H1 (cell line): ENCODE results near the gene DDOST. TPM values are rescaled to one million over a fixed set of nuclear protein-coding genes. Genes with fewer than 3 reads are reported as not detected.

ENCODE experiments used
- CTCF ChIA-PET: fragments of 300-600 bp; sonication (Branson Sonifier 250); formaldehyde crosslinking; loops from one replicate; lab custom pipeline; 2021; ENCODE audit not compliant: partially characterized antibody; lab: Charles Lee
- POLR2A ChIA-PET: fragments of 300-600 bp; sonication (Branson Sonifier 250); formaldehyde crosslinking; loops from one replicate; lab custom pipeline; 2021; ENCODE audit warnings: inconsistent platforms; ENCODE audit not compliant: partially characterized antibody; lab: Charles Lee
- DNase-seq, 2 experiments: peaks; one replicate each; pipeline versions ENCODE4 v3.0.0 to v3.0.0-alpha.2; 2010 to 2022; ENCODE audit warnings: low spot score in 2 of 2, low read depth in 1 of 2, mixed read lengths in 1 of 2
- FAIRE-seq: peaks from 2 replicates; lab custom pipeline; 2011; peaks lifted over from hg19 to GRCh38; lab: Jason Lieb, UNC
- H2AFZ ChIP-seq: 2 replicates; pipeline ENCODE4 v1.8.1; 2012; ENCODE audit warnings: low read length, inconsistent platforms
- H2AK5ac ChIP-seq: 2 replicates; pipeline ENCODE4 v1.6.1; 2013; ENCODE audit warnings: low read depth, low read length
- H2BK120ac ChIP-seq: replicated peaks from 2 replicates; pipeline ENCODE3; 2013; ENCODE audit warnings: low read depth, low read length, inconsistent platforms
- H2BK12ac ChIP-seq: 2 replicates; pipeline ENCODE4 v1.6.1; 2013; ENCODE audit warnings: low read depth, low read length
- H2BK15ac ChIP-seq: 2 replicates; pipeline ENCODE4 v1.6.1; 2013; ENCODE audit warnings: low read length
- H2BK20ac ChIP-seq: 2 replicates; pipeline ENCODE4 v1.6.1; 2013; ENCODE audit warnings: low read length
- H2BK5ac ChIP-seq: 2 replicates; pipeline ENCODE4 v1.6.1; 2013; ENCODE audit warnings: low read depth, low read length
- H3K14ac ChIP-seq: 2 replicates; pipeline ENCODE4 v1.6.1; 2013; ENCODE audit warnings: inconsistent platforms; ENCODE audit not compliant: insufficient read length
- H3K18ac ChIP-seq: 2 replicates; pipeline ENCODE4 v1.6.1; 2013; ENCODE audit warnings: low read length; ENCODE audit errors: extremely low read depth
- H3K23ac ChIP-seq: 2 replicates; pipeline ENCODE4 v1.6.1; 2013; ENCODE audit warnings: inconsistent platforms; ENCODE audit not compliant: insufficient read length
- H3K23me2 ChIP-seq: 2 replicates; pipeline ENCODE4 v1.6.1; 2013; ENCODE audit warnings: low read depth, low read length
- H3K27ac ChIP-seq: 2 replicates; pipeline ENCODE4 v1.6.1; 2011; ENCODE audit warnings: low read depth, low read length, inconsistent platforms
- H3K27me3 ChIP-seq, 4 experiments: replicated peaks in 1 of 4; 1 replicate in 1 of 4; 2 replicates in 3 of 4; pipeline versions ENCODE4 v1.6.1 to v1.8.1; 2011 to 2013; ENCODE audit warnings: low read length in 3 of 4, mild to moderate bottlenecking in 3 of 4, inconsistent platforms in 2 of 4, mixed read lengths in 2 of 4, moderate library complexity in 1 of 4; ENCODE audit not compliant: control insufficient read depth in 3 of 4, insufficient read depth in 3 of 4; ENCODE audit errors: extremely low read depth in 1 of 4
- H3K36me3 ChIP-seq, 4 experiments: 2 replicates each; pipeline versions ENCODE4 v1.6.1 to v1.8.1; 2011 to 2013; ENCODE audit warnings: mild to moderate bottlenecking in 4 of 4, low read length in 3 of 4, moderate library complexity in 2 of 4, control low read depth in 1 of 4, inconsistent platforms in 1 of 4; ENCODE audit not compliant: insufficient read depth in 4 of 4, control insufficient read depth in 2 of 4
- H3K4ac ChIP-seq: replicated peaks from 2 replicates; pipeline ENCODE3; 2013; ENCODE audit warnings: low read length, low read depth, mixed read lengths, inconsistent platforms; ENCODE audit not compliant: insufficient read length
- H3K4me1 ChIP-seq, 4 experiments: replicated peaks in 1 of 4; 1 replicate in 1 of 4; 2 replicates in 3 of 4; pipeline versions ENCODE4 v1.6.1 to v1.8.1; 2011 to 2013; ENCODE audit warnings: low read length in 3 of 4, inconsistent platforms in 2 of 4, mixed read lengths in 1 of 4; ENCODE audit not compliant: insufficient read depth in 4 of 4, control insufficient read depth in 3 of 4
- H3K4me2 ChIP-seq, 2 experiments: 2 replicates each; pipeline versions ENCODE4 v1.6.1 to v1.8.1; 2011 to 2013; ENCODE audit warnings: low read depth in 2 of 2, low read length in 2 of 2, control low read depth in 1 of 2, inconsistent platforms in 1 of 2, mild to moderate bottlenecking in 1 of 2; ENCODE audit not compliant: insufficient read depth in 1 of 2
- H3K4me3 ChIP-seq, 4 experiments: fragments of 200-600, 300-600 bp in 1 of 4; sonication (generic), shearing (Covaris generic), sonication (Bioruptor Twin) in 1 of 4; 2 replicates each; pipeline versions ENCODE4 v1.5.1 to v1.8.1; 2011 to 2016; ENCODE audit warnings: low read length in 4 of 4, low read depth in 3 of 4, control low read depth in 2 of 4, inconsistent platforms in 2 of 4, mild to moderate bottlenecking in 2 of 4, mixed read lengths in 1 of 4, moderate library complexity in 1 of 4; ENCODE audit not compliant: insufficient read depth in 2 of 4; ENCODE audit errors: extremely low read depth in 1 of 4
- H3K56ac ChIP-seq: replicated peaks from 2 replicates; pipeline ENCODE3; 2013; ENCODE audit warnings: low read depth, mild to moderate bottlenecking, mixed read lengths, low read length, inconsistent platforms; ENCODE audit not compliant: insufficient read length
- H3K79me1 ChIP-seq: 2 replicates; pipeline ENCODE4 v1.6.1; 2013; ENCODE audit warnings: low read depth, low read length, control low read depth
- H3K79me2 ChIP-seq, 2 experiments: 2 replicates each; pipeline versions ENCODE4 v1.6.1 to v1.8.1; 2012 to 2013; ENCODE audit warnings: low read length in 2 of 2, mild to moderate bottlenecking in 2 of 2, inconsistent platforms in 1 of 2; ENCODE audit not compliant: insufficient read depth in 2 of 2, control insufficient read depth in 1 of 2
- H3K9ac ChIP-seq, 4 experiments: replicated peaks in 1 of 4; 1 replicate in 1 of 4; 2 replicates in 3 of 4; pipeline versions ENCODE4 v1.6.1 to v1.8.1; 2011 to 2013; ENCODE audit warnings: low read depth in 3 of 4, low read length in 3 of 4, control low read depth in 2 of 4, mild to moderate bottlenecking in 2 of 4, moderate library complexity in 2 of 4, inconsistent platforms in 1 of 4; ENCODE audit errors: extremely low read depth in 1 of 4
- H3K9me3 ChIP-seq, 2 experiments: 2 replicates each; pipeline versions ENCODE4 v1.6.1 to v1.8.1; 2012 to 2013; ENCODE audit warnings: mild to moderate bottlenecking in 2 of 2, moderate library complexity in 2 of 2, control low read depth in 1 of 2, inconsistent platforms in 1 of 2, low read depth in 1 of 2, low read length in 1 of 2, mixed read lengths in 1 of 2; ENCODE audit not compliant: insufficient read depth in 2 of 2
- H4K20me1 ChIP-seq, 2 experiments: replicated peaks in 1 of 2; 2 replicates each; pipeline versions ENCODE3 to v1.8.1; 2011 to 2013; ENCODE audit warnings: inconsistent platforms in 2 of 2, low read length in 2 of 2, mild to moderate bottlenecking in 1 of 2; ENCODE audit not compliant: insufficient read depth in 2 of 2, control insufficient read depth in 1 of 2
- H4K5ac ChIP-seq: 2 replicates; pipeline ENCODE4 v1.6.1; 2013; ENCODE audit warnings: low read length, low read depth, mixed read lengths, inconsistent platforms; ENCODE audit not compliant: insufficient read length
- H4K8ac ChIP-seq: 2 replicates; pipeline ENCODE4 v1.8.0; 2013; ENCODE audit warnings: mild to moderate bottlenecking, moderate library complexity, low read length, inconsistent platforms; ENCODE audit not compliant: insufficient read depth; ENCODE audit errors: extremely low read depth
- H4K91ac ChIP-seq: replicated peaks from 2 replicates; pipeline ENCODE3; 2013; ENCODE audit warnings: low read length, mixed read lengths, inconsistent platforms; ENCODE audit not compliant: insufficient read length
- ATF2 ChIP-seq: IDR thresholded peaks from 2 replicates; pipeline ENCODE4 v1.6.1; 2012; ENCODE audit warnings: low read length, inconsistent platforms
- ATF3 ChIP-seq: IDR thresholded peaks from 2 replicates; pipeline ENCODE4 v1.6.1; 2011; ENCODE audit warnings: low read depth, mild to moderate bottlenecking, low read length; ENCODE audit not compliant: insufficient read depth
- GABPA ChIP-seq: IDR thresholded peaks from 2 replicates; pipeline ENCODE4 v1.6.1; 2011; ENCODE audit warnings: mild to moderate bottlenecking, low read length, moderate library complexity, borderline replicate concordance; ENCODE audit not compliant: insufficient read depth
- KDM1A ChIP-seq: fragments of 200-600, 300-600 bp; sonication (generic); IDR thresholded peaks from 2 replicates; pipeline ENCODE4 v1.7.1; 2016; ENCODE audit warnings: mild to moderate bottlenecking, low read length, borderline replicate concordance
- MAFK ChIP-seq: IDR thresholded peaks from 2 replicates; pipeline ENCODE4 v1.6.1; 2012; ENCODE audit warnings: low read depth, mild to moderate bottlenecking, improper control_type of control experiment, low read length
- NANOG ChIP-seq: IDR thresholded peaks from 2 replicates; pipeline ENCODE4 v1.6.1; 2011; ENCODE audit warnings: low read length, low read depth, mild to moderate bottlenecking, inconsistent platforms; ENCODE audit not compliant: insufficient read depth, poor library complexity, severe bottlenecking
- POLR2A ChIP-seq, 2 experiments: IDR thresholded peaks; 1 replicate in 1 of 2; 2 replicates in 1 of 2; pipeline ENCODE4 v1.6.1; 2011; ENCODE audit warnings: low read depth in 2 of 2, low read length in 2 of 2, mild to moderate bottlenecking in 2 of 2; ENCODE audit errors: control extremely low read depth in 1 of 2
- POLR2AphosphoS5 ChIP-seq: IDR thresholded peaks from 2 replicates; pipeline ENCODE4 v1.6.1; 2011; ENCODE audit warnings: low read depth, low read length
- RBBP5 ChIP-seq: IDR thresholded peaks from 2 replicates; pipeline ENCODE4 v1.7.1; 2012; ENCODE audit warnings: low read depth, mild to moderate bottlenecking, inconsistent platforms, low read length, moderate library complexity, borderline replicate concordance
- SP4 ChIP-seq: IDR thresholded peaks from 2 replicates; pipeline ENCODE4 v1.6.1; 2012; ENCODE audit warnings: low read length, inconsistent platforms
- TBP ChIP-seq: IDR thresholded peaks from 2 replicates; pipeline ENCODE4 v1.6.1; 2011; ENCODE audit warnings: low read depth, low read length, improper control_type of control experiment
- TCF12 ChIP-seq: IDR thresholded peaks from 2 replicates; pipeline ENCODE4 v1.6.1; 2011; ENCODE audit warnings: low read depth, mild to moderate bottlenecking, low read length
- WGBS, 2 experiments: shearing (Covaris generic) in 1 of 2; methylation state at CpG; one replicate each; pipeline versions ENCODE4 v1.1.6 to v1.1.7; 2013 to 2015; ENCODE audit warnings: low lambda C conversion rate in 2 of 2, mixed read lengths in 2 of 2, inconsistent platforms in 1 of 2, low coverage in 1 of 2, missing lambda C conversion rate in 1 of 2; ENCODE audit not compliant: insufficient replicate concordance in 2 of 2, insufficient coverage in 1 of 2, insufficient read length in 1 of 2; ENCODE audit errors: extremely low coverage in 1 of 2, missing lambda C conversion rate in 1 of 2; 5-methylcytosine and 5-hydroxymethylcytosine counted together
- polyA plus RNA-seq, 7 experiments: library from polyadenylated mRNA; depleted of rRNA in 3 of 7; stranded (reverse) in 5 of 7; unstranded in 2 of 7; fragments of >200 nt in 5 of 7; fragments of 200-250 nt in 2 of 7; gene quantifications; 1 replicate in 5 of 7; 2 replicates in 1 of 7; 4 replicates in 1 of 7; pipeline versions ENCODE4 v1.2.1 to v1.2.3, GENCODE V29; 2011 to 2013; ENCODE audit warnings: missing spikeins in 2 of 7, mixed read lengths in 2 of 7
- total RNA-seq: library from RNA; stranded (reverse); fragmentation: NEBNext Ultra II Directional; extraction: Animal tissue kit (Norgen Biotek cat#: 25700); gene quantifications from 2 replicates; pipeline ENCODE4 v1.2.1, GENCODE V29; 2021

DDOST gene
- total and polyA plus RNA-seq, 2 of the 8 experiments (the other 6 are each of a cell fraction or from before 2014, with no cell fraction given) = 253 to 336 TPM

GRCh38 chr1:20604678-20605077 is 56.5 kb downstream of the DDOST start:
- H3K27me3 ChIP-seq = no peaks in the 10 kb centered on the region
- no peaks in the 10 kb centered on the region for H3K79me1 ChIP-seq
- H4K91ac ChIP-seq = no peak overlapping the region
- no peak overlapping the region for H4K8ac ChIP-seq
- ChIA-PET POLR2A (no interaction called here), CTCF (interaction anchor here (1.0 kb wide), 1 partner anchor 29 kb away, joined by 3 read pairs; no protein-coding TSS in a partner anchor)
- no peak overlapping the region for H3K14ac ChIP-seq
- H2BK20ac ChIP-seq = no peak overlapping the region
- H3K18ac ChIP-seq = no peak overlapping the region
- no peak for DNase-seq
- H2BK5ac ChIP-seq = no peak overlapping the region
- no peaks in the 10 kb centered on the region for H3K79me2 ChIP-seq
- H3K4me3 ChIP-seq = no peak overlapping the region
- H3K4me1 ChIP-seq = peaks cover 0 to 3% (median 2%) of the 10 kb centered on the region in 4 experiments; a peak in 2 of 7 replicates
- H2AFZ ChIP-seq = no peak overlapping the region
- H3K23me2 ChIP-seq = no peaks in the 10 kb centered on the region
- no peak overlapping the region for H2AK5ac ChIP-seq
- H3K4me2 ChIP-seq = no peak overlapping the region
- no peak overlapping the region for H2BK120ac ChIP-seq
- no peak overlapping the region for H4K5ac ChIP-seq
- no peak overlapping the region for H2BK15ac ChIP-seq
- H3K23ac ChIP-seq = no peak overlapping the region
- no peak overlapping the region for H3K4ac ChIP-seq
- no peak overlapping the region for H3K9ac ChIP-seq
- no peaks in the 10 kb centered on the region for H4K20me1 ChIP-seq
- no peaks in the 10 kb centered on the region for H3K36me3 ChIP-seq
- no peaks in the 10 kb centered on the region for H3K9me3 ChIP-seq
- no peak overlapping the region for H3K27ac ChIP-seq
- no peak for FAIRE-seq
- H2BK12ac ChIP-seq = 0 out of 2 replicates have a peak overlapping the region, but pooled peaks have one; percentile 43
- WGBS, 2 experiments = 87% methylated on average over 7 of the region's 7 CpGs; no CpG with 5 or more reads in 1 of the 2 experiments
- H3K56ac ChIP-seq = no peak overlapping the region
- TF ChIP-seq ATF2 (no peak), TCF12 (no peak), GABPA (no peak), KDM1A (no peak), TBP (no peak), NANOG (no peak), POLR2AphosphoS5 (no peak), SP4 (no peak), POLR2A (IDR thresholded peaks at IDR 0.05; ENCODE audit: control extremely low read depth in 1 of 2, low read depth in 2 of 2, low read length in 2 of 2) (no peak), MAFK (no peak), ATF3 (no peak), RBBP5 (no peak)
